ENCODE results near the gene PANK2.
"Not testable (repeated sequence)": the region's sequence is repeated elsewhere in the genome, so short reads cannot be mapped to it uniquely, and the experiment has no call there.

Gene PANK2

DNA sequence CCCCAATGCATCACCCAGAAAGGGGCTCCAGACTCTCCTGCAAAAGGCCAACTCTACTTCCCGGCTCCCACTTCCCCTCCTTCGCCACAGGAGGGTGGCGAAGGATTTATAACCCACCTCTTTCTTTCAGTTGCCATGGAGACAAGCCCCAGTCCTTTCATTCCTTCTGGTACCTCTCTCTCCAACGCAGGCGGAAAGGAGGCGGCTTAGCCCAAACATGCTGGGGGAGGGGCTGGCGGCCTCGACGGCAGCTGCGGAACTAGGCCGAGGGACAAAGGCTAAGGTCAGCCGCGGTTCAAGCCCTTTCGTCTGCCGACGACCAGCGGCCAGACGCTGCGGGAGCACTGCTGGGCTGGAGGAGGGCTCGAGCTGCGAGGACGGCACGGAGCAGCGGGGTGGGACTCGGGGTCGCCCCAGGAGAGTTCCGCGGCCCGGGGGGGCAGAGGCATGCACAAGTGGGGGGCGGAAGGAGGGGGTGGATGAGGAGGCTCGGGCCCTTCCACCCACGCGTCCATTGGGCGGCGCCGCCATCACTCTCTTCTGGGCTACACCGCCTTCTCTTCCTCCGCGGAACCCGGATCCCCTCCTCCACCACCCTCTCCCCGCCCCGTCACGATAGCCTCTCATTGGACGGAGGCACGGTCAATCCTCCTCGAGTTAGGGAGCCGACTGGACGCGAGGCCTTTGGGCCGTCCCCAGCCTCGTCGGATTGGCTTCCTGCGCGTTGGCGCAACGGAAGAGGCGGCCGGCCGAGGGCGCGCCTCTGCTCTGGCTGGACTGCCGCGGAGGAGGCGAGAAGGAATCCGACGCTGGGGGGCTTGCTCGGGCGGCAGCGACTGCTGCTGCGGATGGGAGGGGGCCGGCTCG, at the start of gene PANK2:
PANK2 (plus strand) TSS at position 766 of the 867 bp plus-strand sequence.
- DNase-seq (ENCODE audit: low read depth) = peak; percentile 97

- DNase-seq (ENCODE audit: low read depth) = not testable (repeated sequence)
Measured at GRCh38 chr20:3840201-3840600, 49.0 kb upstream of the PANK2 start.

DNA sequence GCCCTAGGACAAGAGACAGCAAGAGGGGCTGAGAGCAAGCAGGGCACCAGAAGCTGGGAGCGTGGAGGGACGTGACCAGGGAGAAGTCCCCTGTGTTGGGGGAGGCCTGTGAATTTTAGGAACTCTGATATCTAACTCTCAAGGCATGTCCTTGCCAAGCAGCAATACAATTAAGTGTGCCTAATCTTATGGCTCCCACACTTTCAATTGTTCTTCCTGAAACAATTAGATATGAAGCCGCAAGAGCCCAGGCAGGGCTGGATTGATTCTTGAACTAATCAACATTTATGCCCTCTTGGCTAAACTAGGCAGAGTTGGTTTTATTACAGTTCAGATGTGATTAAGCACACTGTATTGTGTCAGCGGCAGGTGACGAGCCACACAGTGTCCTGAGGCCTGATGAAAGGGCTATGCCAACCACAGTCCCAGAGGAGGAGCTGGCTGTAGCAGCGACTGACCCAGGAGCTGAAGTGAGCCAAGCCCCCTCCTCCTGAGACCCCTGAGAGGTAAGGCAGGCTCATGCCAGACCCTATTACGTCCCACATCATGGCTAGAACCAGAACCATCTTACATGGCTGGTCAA, 46.7 kb upstream of the PANK2 start:
- no peak for DNase-seq (ENCODE audit: low read depth)

GRCh38 chr20:3843490-3843889, 45.7 kb upstream of the PANK2 start:
- DNase-seq (ENCODE audit: low read depth) = no peak

DNA sequence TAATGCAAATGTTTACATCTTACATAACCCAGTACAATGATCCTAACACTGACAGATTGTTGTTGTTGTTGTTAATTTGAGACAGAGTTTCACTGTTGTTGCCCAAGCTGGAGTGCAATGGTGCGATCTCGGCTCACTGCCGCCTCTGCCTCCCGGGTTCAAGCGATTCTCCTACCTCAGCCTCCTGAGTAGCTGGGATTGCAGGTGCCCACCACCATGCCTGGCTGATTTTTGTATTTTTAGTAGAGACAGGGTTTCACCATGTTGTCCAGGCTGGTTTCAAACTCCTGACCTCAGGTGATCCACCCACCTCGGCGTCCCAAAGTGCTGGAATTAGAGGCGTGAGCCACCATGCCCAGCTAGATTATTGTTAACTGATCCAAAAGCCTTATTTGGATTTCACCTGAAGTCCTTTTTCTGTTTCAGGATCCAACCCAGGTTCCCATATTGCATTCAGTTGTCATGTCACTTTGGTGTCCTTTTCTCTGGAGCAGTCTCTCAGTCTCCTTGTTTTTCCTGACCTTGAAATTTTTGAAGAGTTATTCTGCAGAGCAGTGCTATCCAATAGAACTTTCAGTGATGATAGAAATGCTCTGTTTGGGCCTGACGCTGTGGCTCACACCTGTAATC, 45.1 kb upstream of the PANK2 start:
- DNase-seq (ENCODE audit: low read depth) = not testable (repeated sequence)

DNA sequence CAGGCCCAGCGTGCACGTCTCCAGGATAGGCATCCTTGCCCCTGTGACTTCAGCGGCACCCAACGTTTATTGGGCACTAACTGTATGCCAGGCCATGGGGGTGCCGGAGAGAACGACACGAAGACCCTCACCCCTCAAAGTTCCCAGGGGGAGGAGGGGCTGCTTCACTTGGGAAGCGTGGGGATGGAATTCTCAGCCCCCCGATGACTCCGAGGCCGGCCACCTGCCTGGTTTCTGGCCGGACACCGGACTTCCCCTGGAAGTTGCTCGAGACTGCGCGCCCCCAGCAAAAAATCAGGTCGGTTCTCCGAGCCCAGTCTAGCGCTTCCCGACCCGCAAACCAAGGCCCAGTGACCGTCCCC, 42.8 kb upstream of the PANK2 start:
- DNase-seq (ENCODE audit: low read depth) = no peak

DNA sequence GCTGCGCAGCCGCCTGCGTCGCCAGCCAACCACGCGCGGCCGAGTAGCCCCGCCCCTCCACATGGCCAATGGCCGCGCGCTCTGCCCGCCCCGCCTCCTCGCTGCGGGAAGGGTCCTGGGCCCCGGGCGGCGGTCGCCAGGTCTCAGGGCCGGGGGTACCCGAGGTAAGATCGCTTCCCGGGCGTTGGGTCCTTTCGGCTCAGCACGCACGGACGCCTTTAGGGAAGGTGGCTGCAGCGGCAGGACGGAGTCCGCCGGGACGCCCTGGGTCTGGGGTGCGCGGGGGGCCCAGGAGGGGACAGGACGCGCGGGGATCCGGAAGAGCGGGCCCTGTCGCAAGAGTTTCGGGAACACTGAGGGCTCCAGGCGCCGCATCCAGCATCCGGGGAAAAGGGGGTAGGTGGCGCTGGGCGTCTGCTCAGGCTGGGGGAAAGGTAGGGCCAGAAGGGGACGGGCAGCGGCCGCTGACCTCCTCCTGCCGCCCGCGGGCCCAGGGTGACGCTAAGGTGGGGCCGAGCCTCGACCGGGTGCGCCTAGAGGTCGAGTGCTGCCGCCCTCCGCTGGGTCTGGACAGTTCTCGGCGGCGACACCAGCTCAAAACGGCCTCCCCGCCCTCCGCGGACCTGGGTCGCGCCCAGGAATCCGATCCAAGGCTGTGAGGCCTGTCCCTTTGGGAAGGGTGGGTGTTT, 42.3 kb upstream of the PANK2 start, which contains the start of gene MAVS:
MAVS (plus strand) TSS at position 95 of the 689 bp plus-strand sequence. CDS start 7,791 bp downstream, outside the sequence.
- DNase-seq (ENCODE audit: low read depth) = peak; percentile 67

DNA sequence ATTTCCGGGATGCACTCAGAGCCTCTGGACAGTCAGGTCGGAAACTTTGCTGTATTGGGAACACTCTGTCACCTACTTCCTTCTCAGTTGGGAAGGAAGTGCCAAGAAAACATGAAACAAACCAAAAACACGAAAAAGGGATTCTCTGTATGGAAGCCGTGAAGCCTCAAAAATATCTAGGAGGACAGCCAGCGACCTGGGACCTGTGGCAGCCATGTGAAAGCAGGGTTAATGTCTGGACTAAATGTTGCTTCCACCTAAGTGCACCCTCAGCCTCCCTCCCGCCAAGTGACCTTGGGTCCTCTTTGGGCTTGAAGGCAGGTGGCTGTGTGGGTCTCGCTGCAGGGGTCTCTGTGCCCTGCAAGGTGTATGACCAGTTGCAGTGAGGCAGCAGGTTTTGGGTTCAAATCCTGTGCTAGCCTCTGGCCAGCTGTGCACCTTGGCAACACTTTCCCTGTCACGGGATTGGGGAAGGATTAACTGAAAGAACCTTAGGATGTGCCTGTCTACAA, 41.7 kb upstream of the PANK2 start:
- no peak for DNase-seq (ENCODE audit: low read depth)

DNA sequence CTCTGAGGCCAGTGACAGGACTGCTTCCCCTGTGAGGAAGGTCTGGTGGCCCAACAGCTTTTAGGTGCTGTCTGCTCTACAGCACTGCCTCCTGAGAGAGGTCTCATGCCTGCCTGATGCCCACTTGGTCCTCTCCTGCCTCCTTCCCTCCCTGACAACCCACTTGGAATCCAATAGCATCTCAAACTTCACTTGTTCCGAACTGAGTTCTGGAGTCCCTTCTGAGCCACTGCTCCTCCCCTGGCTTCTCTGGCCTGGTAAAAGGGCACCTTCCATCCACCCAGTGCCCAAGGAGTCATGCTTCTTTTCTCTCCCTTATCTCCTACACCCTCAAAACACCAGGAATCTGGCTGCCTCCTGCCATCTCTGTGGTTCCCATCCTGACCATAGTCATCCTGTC, 40.6 kb upstream of the PANK2 start:
- DNase-seq (ENCODE audit: low read depth) = no peak

DNA sequence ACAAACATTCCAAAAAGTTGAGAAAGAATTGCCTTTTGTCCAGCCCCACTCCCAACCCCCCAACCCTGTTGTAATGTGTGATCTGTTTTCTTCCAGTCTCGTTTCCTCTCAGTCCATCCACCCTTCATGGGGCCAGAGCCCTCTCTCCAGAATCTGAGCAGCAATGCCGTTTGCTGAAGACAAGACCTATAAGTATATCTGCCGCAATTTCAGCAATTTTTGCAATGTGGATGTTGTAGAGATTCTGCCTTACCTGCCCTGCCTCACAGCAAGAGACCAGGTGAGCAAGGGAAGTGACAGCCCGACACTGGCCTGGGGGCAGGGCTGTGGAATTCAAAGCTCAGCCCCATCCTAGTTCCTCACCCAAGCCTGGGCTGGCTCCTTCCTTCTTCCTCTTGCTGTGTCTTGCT, 34.7 kb upstream of the PANK2 start:
- no peak for DNase-seq (ENCODE audit: low read depth)

DNA sequence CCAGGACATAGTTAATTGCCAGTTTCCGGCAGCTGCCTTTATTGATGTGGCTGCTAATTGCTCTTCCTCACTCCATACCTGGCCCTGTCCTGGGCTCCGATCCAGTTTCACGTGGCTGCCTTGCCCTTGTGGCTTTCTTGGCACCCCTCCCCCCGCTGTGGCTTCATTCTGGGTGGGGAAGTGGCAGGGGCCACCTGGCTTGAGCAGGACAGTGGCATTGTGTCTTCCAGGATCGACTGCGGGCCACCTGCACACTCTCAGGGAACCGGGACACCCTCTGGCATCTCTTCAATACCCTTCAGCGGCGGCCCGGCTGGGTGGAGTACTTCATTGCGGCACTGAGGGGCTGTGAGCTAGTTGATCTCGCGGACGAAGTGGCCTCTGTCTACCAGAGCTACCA, 31.8 kb upstream of the PANK2 start:
- DNase-seq (ENCODE audit: low read depth) = no peak

GRCh38 chr20:3858689-3859088, 30.5 kb upstream of the PANK2 start:
- DNase-seq (ENCODE audit: low read depth) = no peak

DNA sequence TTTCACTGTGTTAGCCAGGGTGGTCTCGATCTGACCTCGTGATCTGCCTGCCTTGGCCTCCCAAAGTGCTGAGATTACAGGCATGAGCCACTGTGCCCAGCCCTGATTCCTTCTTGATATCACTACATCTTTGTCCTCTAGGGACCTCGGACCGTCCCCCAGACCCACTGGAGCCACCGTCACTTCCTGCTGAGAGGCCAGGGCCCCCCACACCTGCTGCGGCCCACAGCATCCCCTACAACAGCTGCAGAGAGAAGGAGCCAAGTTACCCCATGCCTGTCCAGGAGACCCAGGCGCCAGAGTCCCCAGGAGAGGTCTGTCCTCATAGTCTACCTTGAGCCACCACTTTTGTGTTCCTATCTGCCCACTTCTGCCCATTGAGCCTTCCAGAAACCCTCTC, 28.0 kb upstream of the PANK2 start:
- DNase-seq (ENCODE audit: low read depth) = no peak

- no peak for DNase-seq (ENCODE audit: low read depth)
Measured at GRCh38 chr20:3862333-3862732, 26.9 kb upstream of the PANK2 start.

- no peak for DNase-seq (ENCODE audit: low read depth)
Measured at GRCh38 chr20:3863317-3863716, 25.9 kb upstream of the PANK2 start.

DNA sequence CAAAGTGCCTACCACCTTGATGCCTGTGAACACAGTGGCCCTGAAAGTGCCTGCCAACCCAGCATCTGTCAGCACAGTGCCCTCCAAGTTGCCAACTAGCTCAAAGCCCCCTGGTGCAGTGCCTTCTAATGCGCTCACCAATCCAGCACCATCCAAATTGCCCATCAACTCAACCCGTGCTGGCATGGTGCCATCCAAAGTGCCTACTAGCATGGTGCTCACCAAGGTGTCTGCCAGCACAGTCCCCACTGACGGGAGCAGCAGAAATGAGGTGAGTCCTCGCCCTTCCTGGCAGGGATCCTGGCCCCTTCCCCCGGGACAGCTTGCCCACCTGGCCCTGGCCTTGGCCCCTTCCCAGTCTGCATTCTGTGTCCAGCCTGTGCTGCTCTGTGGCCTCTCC, 24.7 kb upstream of the PANK2 start:
- no peak for DNase-seq (ENCODE audit: low read depth)

DNA sequence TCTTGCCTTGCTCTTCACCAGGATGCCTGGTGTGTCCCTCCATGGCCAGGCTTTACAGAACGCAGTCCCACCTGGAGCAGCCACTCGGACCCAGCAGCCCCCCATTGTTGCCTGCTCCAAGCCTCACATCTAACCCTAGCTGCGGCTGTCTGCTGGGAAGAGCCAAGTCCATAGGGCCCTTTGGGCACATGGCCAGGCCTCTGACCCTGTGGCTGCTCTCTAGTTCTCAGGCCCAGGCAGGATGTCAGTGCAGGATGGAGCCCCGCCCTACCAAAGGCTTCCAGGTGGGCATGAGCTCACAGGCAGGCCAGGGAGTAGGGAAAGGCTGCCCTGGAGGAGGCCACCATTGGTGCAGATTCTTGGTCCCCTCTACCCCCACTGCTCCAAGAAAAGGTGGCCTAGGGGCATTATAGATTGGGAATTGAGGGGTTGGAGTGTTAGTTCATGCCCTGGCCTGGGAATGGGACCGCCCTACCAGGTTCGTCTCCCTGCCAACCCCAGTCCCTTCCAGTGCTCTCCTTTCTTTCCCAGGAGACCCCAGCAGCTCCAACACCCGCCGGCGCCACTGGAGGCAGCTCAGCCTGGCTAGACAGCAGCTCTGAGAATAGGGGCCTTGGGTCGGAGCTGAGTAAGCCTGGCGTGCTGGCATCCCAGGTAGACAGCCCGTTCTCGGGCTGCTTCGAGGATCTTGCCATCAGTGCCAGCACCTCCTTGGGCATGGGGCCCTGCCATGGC, 23.9 kb upstream of the PANK2 start:
- DNase-seq (ENCODE audit: low read depth) = no peak

DNA sequence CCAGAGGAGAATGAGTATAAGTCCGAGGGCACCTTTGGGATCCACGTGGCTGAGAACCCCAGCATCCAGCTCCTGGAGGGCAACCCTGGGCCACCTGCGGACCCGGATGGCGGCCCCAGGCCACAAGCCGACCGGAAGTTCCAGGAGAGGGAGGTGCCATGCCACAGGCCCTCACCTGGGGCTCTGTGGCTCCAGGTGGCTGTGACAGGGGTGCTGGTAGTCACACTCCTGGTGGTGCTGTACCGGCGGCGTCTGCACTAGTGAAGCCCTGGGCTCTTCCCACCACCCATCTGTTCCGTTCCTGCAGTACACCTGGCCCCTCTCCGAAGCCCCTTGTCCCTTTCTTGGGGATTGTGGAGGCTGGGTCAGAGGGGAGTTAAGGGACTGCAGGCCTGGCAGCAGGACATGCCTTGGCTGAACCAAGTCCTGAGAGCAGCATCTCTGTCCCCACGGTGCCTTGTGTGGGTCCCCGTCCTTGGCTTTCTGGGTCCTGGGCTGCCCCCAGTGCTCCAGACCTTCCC, 23.2 kb upstream of the PANK2 start:
- DNase-seq (ENCODE audit: low read depth) = no peak

DNA sequence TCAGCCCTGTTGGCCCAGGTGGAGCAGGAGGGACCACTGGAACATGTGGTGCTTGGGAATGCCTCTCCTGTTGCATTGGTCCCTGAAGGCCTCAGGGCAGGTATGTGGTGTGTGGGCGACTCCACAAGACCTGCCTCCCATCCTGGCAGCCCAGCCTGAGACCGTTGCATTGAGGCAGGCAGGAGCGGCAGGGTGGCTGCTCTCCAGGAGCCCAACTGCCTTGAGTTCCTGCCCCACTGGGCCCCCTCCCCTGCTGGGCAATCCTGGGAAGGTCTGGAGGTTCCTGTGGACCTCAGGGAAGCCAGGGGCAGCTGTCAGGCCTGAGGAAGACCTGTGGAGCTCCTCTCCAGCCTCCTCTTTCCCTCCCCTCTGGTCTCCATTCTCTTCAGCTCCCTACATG, 22.7 kb upstream of the PANK2 start:
- DNase-seq (ENCODE audit: low read depth) = no peak

GRCh38 chr20:3867802-3868201, 21.4 kb upstream of the PANK2 start:
- no peak for DNase-seq (ENCODE audit: low read depth)

GRCh38 chr20:3869839-3870634, 19.1 kb upstream of the PANK2 start:
- no peak for DNase-seq (ENCODE audit: low read depth)

Data from stimulated activated CD8-positive, alpha-beta memory T cell treated with anti-CD3 and anti-CD28 coated beads, Interleukin-7, amount 100 ng/mL, for 24 hours (primary cell).